Esophagus muscularis mucosa (tissue), 4 donors: ENCODE data around the gene KLHL29. TPM values are rescaled to one million over a fixed set of nuclear protein-coding genes. Genes with fewer than 3 reads are reported as not detected.

Source experiments
- DNase-seq: peaks from one replicate; pipeline ENCODE4 v3.0.0-alpha.2; 2017; ENCODE audit errors: extremely low spot score
- H3K27ac ChIP-seq, 4 donors: fragments of 200-600 bp; sonication (generic); replicated peaks in 1 of 4; 1 replicate in 3 of 4; 2 replicates in 1 of 4; pipeline ENCODE4 v1.5.1; 2016 to 2019; ENCODE audit warnings: mild to moderate bottlenecking in 1 of 4
- H3K27me3 ChIP-seq, 4 donors: fragments of 200-600 bp; sonication (generic); one replicate each; pipeline versions ENCODE4 v1.5.1 to v1.6.0; 2016 to 2019
- H3K36me3 ChIP-seq, 4 donors: fragments of 200-600 bp; sonication (generic); one replicate each; pipeline ENCODE4 v1.5.1; 2016 to 2019
- H3K4me1 ChIP-seq, 4 donors: fragments of 200-600 bp; sonication (generic); one replicate each; pipeline ENCODE4 v1.5.1; 2016 to 2019
- H3K4me3 ChIP-seq, 4 donors: fragments of 200-600 bp; sonication (generic); 1 replicate in 2 of 4; 2 replicates in 2 of 4; pipeline ENCODE4 v1.5.1; 2016 to 2019; ENCODE audit warnings: mild to moderate bottlenecking in 4 of 4, moderate library complexity in 1 of 4
- H3K9me3 ChIP-seq, 4 donors: fragments of 200-600 bp; sonication (generic); 1 replicate in 3 of 4; 2 replicates in 1 of 4; pipeline ENCODE4 v1.5.1; 2016 to 2019
- EP300 ChIP-seq: sonication (generic); formaldehyde crosslinking; IDR thresholded peaks from one replicate; pipeline ENCODE4 v1.6.1; 2017; ENCODE audit warnings: antibody characterized with exemption
- POLR2A ChIP-seq: fragments of 450-650 bp; IDR thresholded peaks from one replicate; pipeline ENCODE4 v1.6.1; 2017; ENCODE audit warnings: antibody characterized with exemption, moderate library complexity, mild to moderate bottlenecking, low read depth
- POLR2AphosphoS5 ChIP-seq, 2 donors: sonication (generic); formaldehyde crosslinking; IDR thresholded peaks; one replicate each; pipeline ENCODE4 v1.6.1; 2017; ENCODE audit warnings: antibody characterized with exemption in 2 of 2
- WGBS: methylation state at CpG from one replicate; pipeline ENCODE4 v1.1.5; 2018; 5-methylcytosine and 5-hydroxymethylcytosine counted together
- intact Hi-C: fragments of 100-400 bp; cut with DNase I; formaldehyde crosslinking; loops from one replicate; pipeline ENCODE4 v1.15.1; 2023
- total RNA-seq, 4 donors: library from RNA; depleted of rRNA; stranded (reverse); fragments of >200 nt; gene quantifications; one replicate each; pipeline versions ENCODE4 v1.1.0 to v1.2.1, GENCODE V29; 2016
- TF ChIP-seq, protein P1 (sequence below), 3 experiments: fragments of 200-600 bp in 2 of 3; fragments of 450-650 bp in 1 of 3; sonication (generic) in 2 of 3; IDR thresholded peaks; one replicate each; pipeline ENCODE4 v1.5.1; 2017 to 2019; ENCODE audit warnings: antibody characterized with exemption in 3 of 3, mild to moderate bottlenecking in 2 of 3, moderate library complexity in 1 of 3

KLHL29 gene
- total RNA-seq, 4 donors from 2014 or later = 22.0 to 26.1 (median 23.4) TPM

GRCh38 chr2:23686405-23687029, 301.5 kb downstream of the KLHL29 start:
- H3K27me3 ChIP-seq = no peaks in the 10 kb centered on the region
- H3K36me3 ChIP-seq = peaks cover 0 to 51% (median 24%) of the 10 kb centered on the region in 4 donors
- no peaks in the 10 kb centered on the region for H3K9me3 ChIP-seq
- no peak overlapping the region for H3K27ac ChIP-seq
- H3K4me3 ChIP-seq = no peak overlapping the region
- peaks cover 0 to 27% (median 11%) of the 10 kb centered on the region in 4 donors for H3K4me1 ChIP-seq
- intact Hi-C loops = no loop called here
- no peak for DNase-seq
- WGBS = 87% methylated on average over 13 of the region's 13 CpGs
- TF ChIP-seq, protein P1, sequence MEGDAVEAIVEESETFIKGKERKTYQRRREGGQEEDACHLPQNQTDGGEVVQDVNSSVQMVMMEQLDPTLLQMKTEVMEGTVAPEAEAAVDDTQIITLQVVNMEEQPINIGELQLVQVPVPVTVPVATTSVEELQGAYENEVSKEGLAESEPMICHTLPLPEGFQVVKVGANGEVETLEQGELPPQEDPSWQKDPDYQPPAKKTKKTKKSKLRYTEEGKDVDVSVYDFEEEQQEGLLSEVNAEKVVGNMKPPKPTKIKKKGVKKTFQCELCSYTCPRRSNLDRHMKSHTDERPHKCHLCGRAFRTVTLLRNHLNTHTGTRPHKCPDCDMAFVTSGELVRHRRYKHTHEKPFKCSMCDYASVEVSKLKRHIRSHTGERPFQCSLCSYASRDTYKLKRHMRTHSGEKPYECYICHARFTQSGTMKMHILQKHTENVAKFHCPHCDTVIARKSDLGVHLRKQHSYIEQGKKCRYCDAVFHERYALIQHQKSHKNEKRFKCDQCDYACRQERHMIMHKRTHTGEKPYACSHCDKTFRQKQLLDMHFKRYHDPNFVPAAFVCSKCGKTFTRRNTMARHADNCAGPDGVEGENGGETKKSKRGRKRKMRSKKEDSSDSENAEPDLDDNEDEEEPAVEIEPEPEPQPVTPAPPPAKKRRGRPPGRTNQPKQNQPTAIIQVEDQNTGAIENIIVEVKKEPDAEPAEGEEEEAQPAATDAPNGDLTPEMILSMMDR (IDR thresholded peaks at IDR 0.05) = no peak
- TF ChIP-seq POLR2AphosphoS5 (IDR thresholded peaks at IDR 0.05) (no peak), EP300 (no peak), POLR2A (no peak)

DNA sequence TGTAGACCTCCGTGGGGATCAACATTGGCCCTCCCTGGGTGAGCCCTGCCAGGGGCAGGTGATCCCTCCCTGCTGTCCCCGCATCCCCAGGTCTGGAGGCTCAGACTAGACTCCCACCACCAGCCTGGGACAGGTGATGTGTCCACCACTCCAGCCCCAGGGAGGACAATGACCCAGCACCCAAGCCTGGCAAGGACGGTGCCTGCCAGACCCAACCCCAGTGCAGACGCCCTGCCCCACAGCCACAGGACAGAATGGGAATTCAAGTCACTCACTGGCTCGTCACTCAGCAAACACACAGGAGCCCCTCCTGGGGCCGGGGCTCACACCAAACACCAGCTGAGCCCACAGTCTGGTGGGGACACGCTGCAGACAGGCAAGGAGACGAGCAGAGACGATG, 302.2 kb downstream of the KLHL29 start:
- TF ChIP-seq EP300 = no peak
- TF ChIP-seq, protein P1 (IDR thresholded peaks at IDR 0.05) = no peak
- TF ChIP-seq POLR2AphosphoS5 (IDR thresholded peaks at IDR 0.05) = no peak
- TF ChIP-seq POLR2A = no peak
- peaks cover 0 to 58% (median 27%) of the 10 kb centered on the region in 4 donors for H3K36me3 ChIP-seq
- H3K4me1 ChIP-seq = peaks cover 0 to 27% (median 11%) of the 10 kb centered on the region in 4 donors
- WGBS = 94% methylated on average over 6 of the region's 9 CpGs
- intact Hi-C loops = no loop called here
- no peaks in the 10 kb centered on the region for H3K9me3 ChIP-seq
- no peak for DNase-seq
- H3K27me3 ChIP-seq = no peaks in the 10 kb centered on the region
- H3K4me3 ChIP-seq = no peak overlapping the region
- H3K27ac ChIP-seq = no peak overlapping the region

DNA sequence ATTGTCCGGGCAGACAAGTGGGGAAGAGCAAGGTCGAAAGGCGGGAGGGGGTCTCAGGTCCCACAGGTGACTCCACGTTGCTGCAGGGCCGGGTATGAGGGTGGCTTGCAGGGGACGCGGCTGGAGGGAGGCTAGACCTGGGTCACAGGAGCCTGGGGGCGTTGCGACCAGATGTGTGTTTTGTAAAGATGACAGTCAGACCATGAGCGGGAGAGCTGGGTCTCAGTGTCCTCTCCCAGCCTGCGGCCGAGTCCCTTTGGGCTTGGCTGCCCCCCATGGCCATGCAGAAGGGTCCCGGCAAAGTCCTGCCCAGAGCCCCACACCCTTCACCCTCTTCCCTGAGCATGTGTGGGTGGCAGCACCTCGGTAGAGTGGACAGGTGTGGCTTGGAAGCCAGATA, 302.7 kb downstream of the KLHL29 start:
- intact Hi-C loops = no loop called here
- Histone ChIP-seq H3K4me1 (peaks cover 0 to 27% (median 11%) of the 10 kb centered on the region in 4 donors), H3K36me3 (peaks cover 0 to 63% (median 30%) of the 10 kb centered on the region in 4 donors), H3K9me3 (no peaks in the 10 kb centered on the region), H3K27me3 (no peaks in the 10 kb centered on the region), H3K27ac (no peak overlapping the region), H3K4me3 (no peak overlapping the region)
- WGBS = 96% methylated on average over 14 of the region's 14 CpGs
- no peak for DNase-seq
- TF ChIP-seq POLR2AphosphoS5 (IDR thresholded peaks at IDR 0.05) (no peak), EP300 (no peak), POLR2A (no peak)
- TF ChIP-seq, protein P1 (IDR thresholded peaks at IDR 0.05) = no peak

- peaks cover 0 to 72% (median 35%) of the 10 kb centered on the region in 4 donors for H3K36me3 ChIP-seq
- no peaks in the 10 kb centered on the region for H3K27me3 ChIP-seq
- H3K27ac ChIP-seq = no peak overlapping the region
- peaks cover 0 to 20% (median 11%) of the 10 kb centered on the region in 4 donors for H3K4me1 ChIP-seq
- WGBS = 93% methylated on average over 10 of the region's 15 CpGs
- no peak overlapping the region for H3K4me3 ChIP-seq
- H3K9me3 ChIP-seq = no peaks in the 10 kb centered on the region
- DNase-seq = no peak
- intact Hi-C loops = no loop called here
- TF ChIP-seq, protein P1 (IDR thresholded peaks at IDR 0.05) = no peak
- TF ChIP-seq EP300 = no peak
- no peak for TF ChIP-seq POLR2A
- no peak for TF ChIP-seq POLR2AphosphoS5 (IDR thresholded peaks at IDR 0.05)
Observed at GRCh38 chr2:23688486-23689130, 303.6 kb downstream of the KLHL29 start.
